Measurements from ENCODE around the gene BPIFB6.

- TF ChIP-seq ZNF384 (IDR thresholded peaks at IDR 0.05; ENCODE audit: borderline replicate concordance, low read depth, low read length) (no peak), TARDBP (IDR thresholded peaks at IDR 0.05; ENCODE audit: borderline replicate concordance) (no peak), RAD51 (IDR thresholded peaks at IDR 0.05) (no peak), GABPA (IDR thresholded peaks at IDR 0.05; ENCODE audit: low read depth) (no peak), POLR2AphosphoS5 (IDR thresholded peaks at IDR 0.05; ENCODE audit: low read length) (no peak), ZBTB4 (CRISPR knock-in tag; IDR thresholded peaks at IDR 0.05) (no peak), POU2F2 (IDR thresholded peaks at IDR 0.05; ENCODE audit: borderline replicate concordance, low read depth, low read length) (no peak), POLR2A (IDR thresholded peaks at IDR 0.05; ENCODE audit: low read depth, low read length) (no peak), JUNB (IDR thresholded peaks at IDR 0.05) (no peak)
These were observed 39.8 kb downstream of the BPIFB6 start for GRCh38 chr20:33071198-33071597.

All from GM12878 (cell line).